Activated naive CD8-positive, alpha-beta T cell treated with anti-CD3 and anti-CD28 coated beads for 36 hours (primary cell): ENCODE results near the gene MICAL3. TPM values are rescaled to one million over a fixed set of nuclear protein-coding genes. Genes with fewer than 3 reads are reported as not detected.
A peak's percentile ranks its signal among the peaks of the same experiment; 100 is the strongest.
"Not testable (repeated sequence)": the region's sequence is repeated elsewhere in the genome, so short reads cannot be mapped to it uniquely, and the experiment has no call there.

Source experiments
- DNase-seq: peaks from one replicate; pipeline ENCODE4 v3.0.0; 2021
- H3K27ac Mint-ChIP-seq: one replicate; pipeline ENCODE4 v1.8.0; 2022; ENCODE audit warnings: mild to moderate bottlenecking, moderate library complexity, mixed read lengths
- H3K27me3 Mint-ChIP-seq: one replicate; pipeline ENCODE4 v1.8.0; 2022; ENCODE audit warnings: mild to moderate bottlenecking, mixed read lengths
- H3K36me3 Mint-ChIP-seq: one replicate; pipeline ENCODE4 v1.8.0; 2021; ENCODE audit warnings: mild to moderate bottlenecking, mixed read lengths
- H3K4me1 Mint-ChIP-seq: one replicate; pipeline ENCODE4 v1.8.0; 2021; ENCODE audit warnings: mixed read lengths
- H3K4me3 Mint-ChIP-seq: one replicate; pipeline ENCODE4 v1.8.0; 2022; ENCODE audit warnings: mild to moderate bottlenecking, moderate library complexity, mixed read lengths
- H3K9me3 Mint-ChIP-seq: one replicate; pipeline ENCODE4 v1.8.0; 2022; ENCODE audit warnings: mixed read lengths
- total RNA-seq, 2 experiments: library from RNA; stranded (reverse); gene quantifications; one replicate each; pipeline ENCODE4 v1.2.3, GENCODE V29; 2021

Gene MICAL3
- total RNA-seq, 2 experiments from 2014 or later: 36.6 to 41.3 TPM

- not testable (repeated sequence) for H3K4me3 Mint-ChIP-seq, H3K9me3 Mint-ChIP-seq, H3K4me1 Mint-ChIP-seq, H3K36me3 Mint-ChIP-seq, H3K27ac Mint-ChIP-seq, DNase-seq
- peaks cover 26% of the 10 kb centered on the region for H3K27me3 Mint-ChIP-seq
Measured at GRCh38 chr22:18063715-18064114, 39.4 kb upstream of the MICAL3 start.

GRCh38 chr22:18063306-18063705, 38.9 kb upstream of the MICAL3 start:
- DNase-seq: no peak
- peaks cover 26% of the 10 kb centered on the region for H3K27me3 Mint-ChIP-seq
- no peaks in the 10 kb centered on the region for H3K36me3 Mint-ChIP-seq
- H3K4me1 Mint-ChIP-seq: no peaks in the 10 kb centered on the region
- H3K9me3 Mint-ChIP-seq: no peaks in the 10 kb centered on the region
- no peak overlapping the region for H3K27ac Mint-ChIP-seq
- no peak overlapping the region for H3K4me3 Mint-ChIP-seq

GRCh38 chr22:18062421-18062820, 38.1 kb upstream of the MICAL3 start:
- no peak for DNase-seq
- Mint-ChIP-seq H3K27ac (no peak overlapping the region), H3K4me3 (no peak overlapping the region), H3K27me3 (peaks cover 26% of the 10 kb centered on the region), H3K9me3 (no peaks in the 10 kb centered on the region), H3K4me1 (no peaks in the 10 kb centered on the region), H3K36me3 (no peaks in the 10 kb centered on the region)

- H3K4me3 Mint-ChIP-seq: no peak overlapping the region
- no peaks in the 10 kb centered on the region for H3K36me3 Mint-ChIP-seq
- H3K4me1 Mint-ChIP-seq: peaks cover 2% of the 10 kb centered on the region
- no peak for DNase-seq
- peaks cover 19% of the 10 kb centered on the region for H3K27me3 Mint-ChIP-seq
- no peaks in the 10 kb centered on the region for H3K9me3 Mint-ChIP-seq
- H3K27ac Mint-ChIP-seq: no peak overlapping the region
Measured at GRCh38 chr22:18060646-18061620, 36.6 kb upstream of the MICAL3 start.

- H3K27ac Mint-ChIP-seq: no peak overlapping the region
- peaks cover 12% of the 10 kb centered on the region for H3K27me3 Mint-ChIP-seq
- peaks cover 2% of the 10 kb centered on the region for H3K4me1 Mint-ChIP-seq
- H3K4me3 Mint-ChIP-seq: no peak overlapping the region
- H3K36me3 Mint-ChIP-seq: no peaks in the 10 kb centered on the region
- no peak for DNase-seq
- no peaks in the 10 kb centered on the region for H3K9me3 Mint-ChIP-seq
Measured at GRCh38 chr22:18059991-18060390, 35.6 kb upstream of the MICAL3 start.

GRCh38 chr22:18059473-18059872, 35.1 kb upstream of the MICAL3 start:
- no peak for DNase-seq
- Mint-ChIP-seq H3K27ac (no peak overlapping the region), H3K27me3 (peaks cover 8% of the 10 kb centered on the region), H3K36me3 (no peaks in the 10 kb centered on the region), H3K4me1 (peaks cover 2% of the 10 kb centered on the region), H3K4me3 (no peak overlapping the region), H3K9me3 (no peaks in the 10 kb centered on the region)

- no peak for DNase-seq
- no peaks in the 10 kb centered on the region for H3K36me3 Mint-ChIP-seq
- H3K4me1 Mint-ChIP-seq: peaks cover 2% of the 10 kb centered on the region
- peaks cover 4% of the 10 kb centered on the region for H3K27me3 Mint-ChIP-seq
- no peak overlapping the region for H3K4me3 Mint-ChIP-seq
- H3K9me3 Mint-ChIP-seq: no peaks in the 10 kb centered on the region
- H3K27ac Mint-ChIP-seq: no peak overlapping the region
Measured at GRCh38 chr22:18059094-18059417, 34.7 kb upstream of the MICAL3 start.

GRCh38 chr22:18058371-18059093, 34.2 kb upstream of the MICAL3 start:
- no peaks in the 10 kb centered on the region for H3K9me3 Mint-ChIP-seq
- no peak for DNase-seq
- no peak overlapping the region for H3K4me3 Mint-ChIP-seq
- no peaks in the 10 kb centered on the region for H3K36me3 Mint-ChIP-seq
- H3K4me1 Mint-ChIP-seq: peaks cover 2% of the 10 kb centered on the region
- H3K27ac Mint-ChIP-seq: no peak overlapping the region
- peaks cover 4% of the 10 kb centered on the region for H3K27me3 Mint-ChIP-seq

- Mint-ChIP-seq H3K36me3 (no peaks in the 10 kb centered on the region), H3K9me3 (no peaks in the 10 kb centered on the region), H3K4me1 (peaks cover 2% of the 10 kb centered on the region), H3K27ac (no peak overlapping the region), H3K4me3 (no peak overlapping the region), H3K27me3 (peaks cover 4% of the 10 kb centered on the region)
- no peak for DNase-seq
Measured at GRCh38 chr22:18057568-18058209, 33.3 kb upstream of the MICAL3 start.

GRCh38 chr22:18056807-18057474, 32.6 kb upstream of the MICAL3 start:
- no peak overlapping the region for H3K4me3 Mint-ChIP-seq
- H3K27ac Mint-ChIP-seq: peak overlapping the region; percentile 35
- peaks cover 4% of the 10 kb centered on the region for H3K27me3 Mint-ChIP-seq
- H3K36me3 Mint-ChIP-seq: no peaks in the 10 kb centered on the region
- no peaks in the 10 kb centered on the region for H3K9me3 Mint-ChIP-seq
- H3K4me1 Mint-ChIP-seq: peaks cover 2% of the 10 kb centered on the region
- DNase-seq: no peak

- no peak for DNase-seq
- H3K9me3 Mint-ChIP-seq: no peaks in the 10 kb centered on the region
- H3K4me1 Mint-ChIP-seq: peaks cover 2% of the 10 kb centered on the region
- no peak overlapping the region for H3K4me3 Mint-ChIP-seq
- H3K27me3 Mint-ChIP-seq: peaks cover 4% of the 10 kb centered on the region
- H3K27ac Mint-ChIP-seq: no peak overlapping the region
- H3K36me3 Mint-ChIP-seq: no peaks in the 10 kb centered on the region
Measured at GRCh38 chr22:18056161-18056666, 31.9 kb upstream of the MICAL3 start.

- Mint-ChIP-seq H3K4me1 (peaks cover 2% of the 10 kb centered on the region), H3K36me3 (no peaks in the 10 kb centered on the region), H3K27me3 (peaks cover 4% of the 10 kb centered on the region), H3K9me3 (no peaks in the 10 kb centered on the region), H3K27ac (no peak overlapping the region), H3K4me3 (no peak overlapping the region)
- DNase-seq: no peak
Measured at GRCh38 chr22:18055619-18056160, 31.3 kb upstream of the MICAL3 start.

GRCh38 chr22:18053216-18053946, 29.0 kb upstream of the MICAL3 start:
- H3K4me3 Mint-ChIP-seq, H3K9me3 Mint-ChIP-seq, H3K27me3 Mint-ChIP-seq, DNase-seq, H3K27ac Mint-ChIP-seq, H3K36me3 Mint-ChIP-seq, H3K4me1 Mint-ChIP-seq: not testable (repeated sequence)

- H3K27me3 Mint-ChIP-seq, H3K4me1 Mint-ChIP-seq, H3K36me3 Mint-ChIP-seq, H3K27ac Mint-ChIP-seq, DNase-seq, H3K9me3 Mint-ChIP-seq, H3K4me3 Mint-ChIP-seq: not testable (repeated sequence)
Measured at GRCh38 chr22:18051113-18051512, 26.8 kb upstream of the MICAL3 start.
